Stimulated activated CD4-positive, alpha-beta T cell treated with anti-CD3 and anti-CD28 coated beads, Interleukin-4, amount 100 ng/mL, for 4 hours (primary cell): ENCODE results near the gene TMEM273.

Experiments used
- DNase-seq, 2 experiments: peaks; one replicate each; pipeline ENCODE4 v3.0.0-alpha.2; 2020

Gene TMEM273, protein sequence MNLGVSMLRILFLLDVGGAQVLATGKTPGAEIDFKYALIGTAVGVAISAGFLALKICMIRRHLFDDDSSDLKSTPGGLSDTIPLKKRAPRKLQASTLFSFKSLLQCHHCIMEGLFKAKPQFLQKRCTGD

DNA sequence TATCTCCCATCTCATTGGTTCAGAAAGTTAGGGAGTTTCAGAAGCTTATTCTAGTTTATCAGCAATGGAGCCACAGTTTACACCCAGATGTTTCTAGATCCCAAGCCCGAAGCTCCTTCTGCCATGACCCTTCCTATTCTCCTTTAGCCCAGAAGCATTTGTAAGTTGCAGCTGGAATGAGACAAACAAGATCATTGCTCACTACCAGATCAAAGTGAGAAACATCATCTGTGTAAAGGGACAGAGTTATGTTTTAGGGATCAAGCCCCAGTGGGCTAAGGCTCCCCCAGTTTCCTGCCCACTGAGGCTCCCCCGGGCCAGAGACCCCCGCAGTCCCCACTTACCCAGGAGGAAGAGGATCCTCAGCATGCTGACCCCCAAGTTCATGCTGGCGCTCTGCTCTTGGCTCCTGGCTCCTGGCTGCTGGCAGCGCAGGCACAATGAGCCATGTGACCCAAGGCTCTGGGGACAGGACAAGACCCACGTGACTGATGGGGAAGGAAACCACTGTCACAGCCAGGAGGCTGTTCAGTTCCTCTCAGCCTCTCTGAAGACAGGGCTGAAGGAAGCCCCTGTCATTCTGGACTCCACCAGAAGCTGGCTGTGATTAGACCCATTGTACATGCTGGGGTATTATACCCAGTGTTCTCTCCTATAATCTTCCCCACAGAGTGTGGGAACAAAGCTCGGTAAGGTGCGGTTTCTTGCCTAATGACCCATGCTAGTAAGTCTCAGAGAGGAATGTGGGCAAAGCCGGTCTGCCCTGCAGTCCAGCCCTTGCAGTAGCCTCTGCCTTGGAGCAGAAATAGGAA lies at the start of gene TMEM273:
Gene TMEM273, minus strand, starts transcription at position 442 of the 812 bp plus-strand sequence. Its CDS starts 55 bp downstream, at position 387.
- DNase-seq = no peak

DNA sequence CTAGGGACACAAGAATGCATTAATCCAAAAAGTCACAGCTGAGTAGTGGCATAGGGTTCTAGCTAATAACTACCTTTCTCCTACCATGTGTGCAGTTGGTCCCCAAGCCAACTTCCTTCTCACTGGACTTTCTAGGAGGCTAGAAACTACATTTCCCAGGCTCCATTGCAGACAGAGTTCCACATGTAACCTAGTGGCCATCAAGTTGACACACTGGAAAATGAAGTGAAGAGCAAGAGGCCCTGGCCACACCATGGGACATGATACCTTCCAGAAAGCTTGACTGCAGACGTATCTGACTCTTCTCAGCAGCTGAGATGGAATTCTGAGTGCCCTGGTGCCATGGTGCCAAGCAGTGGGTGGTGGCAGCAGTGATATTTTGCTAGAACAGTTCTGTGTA lies 49.8 kb upstream of the TMEM273 start:
- DNase-seq = no peak

DNA sequence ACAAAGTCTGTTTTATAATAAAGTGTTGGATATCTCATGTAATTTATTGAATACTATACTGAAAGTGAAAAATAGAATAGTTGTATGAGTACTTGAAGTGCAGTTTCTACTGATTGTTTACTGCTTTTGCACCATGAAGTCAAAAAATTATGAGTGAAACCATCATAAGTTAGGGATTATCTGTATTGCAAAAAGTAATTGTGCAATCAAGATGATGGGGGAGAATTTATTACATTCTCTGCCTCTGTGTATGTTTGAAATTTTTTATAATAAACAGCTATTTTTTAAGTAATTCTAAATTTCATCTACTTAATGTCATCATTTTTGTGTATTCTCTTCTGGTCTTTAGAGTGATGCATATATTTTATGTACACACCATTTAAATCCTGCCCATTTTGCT lies 47.2 kb upstream of the TMEM273 start:
- DNase-seq = no peak

DNA sequence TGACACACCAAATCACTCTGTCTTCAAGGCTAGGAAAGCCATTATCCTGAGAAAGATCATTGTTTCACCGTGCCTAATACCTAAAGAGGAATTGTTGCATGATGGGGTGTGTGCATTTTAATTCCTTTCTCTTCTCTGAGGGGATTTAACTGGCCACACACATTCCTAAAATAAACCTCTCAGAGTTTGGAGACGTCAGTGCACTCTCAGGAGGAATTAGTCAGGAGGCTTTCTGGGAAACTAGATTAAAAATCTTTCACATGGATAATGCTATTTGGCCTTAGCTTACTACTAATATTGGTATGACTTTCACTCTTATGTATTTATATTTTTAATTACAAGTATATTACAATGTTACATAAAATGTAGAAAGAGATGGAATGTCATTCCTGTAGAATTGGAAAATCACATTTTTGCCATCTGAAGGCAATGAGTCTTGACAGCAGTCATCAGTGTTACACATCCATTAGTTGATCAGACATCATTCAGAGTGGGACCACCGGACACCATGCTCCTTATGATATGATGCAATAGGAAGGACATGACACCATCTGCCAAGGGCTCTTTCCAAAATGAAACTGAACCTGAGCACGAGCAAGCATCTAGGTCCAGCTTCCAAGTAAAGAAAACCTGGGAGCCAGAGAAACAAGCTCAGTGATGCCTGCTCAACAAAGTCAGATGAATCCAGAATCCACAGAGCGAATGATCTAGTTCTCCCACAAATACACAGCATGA lies 43.1 kb upstream of the TMEM273 start:
- DNase-seq = no peak

DNA sequence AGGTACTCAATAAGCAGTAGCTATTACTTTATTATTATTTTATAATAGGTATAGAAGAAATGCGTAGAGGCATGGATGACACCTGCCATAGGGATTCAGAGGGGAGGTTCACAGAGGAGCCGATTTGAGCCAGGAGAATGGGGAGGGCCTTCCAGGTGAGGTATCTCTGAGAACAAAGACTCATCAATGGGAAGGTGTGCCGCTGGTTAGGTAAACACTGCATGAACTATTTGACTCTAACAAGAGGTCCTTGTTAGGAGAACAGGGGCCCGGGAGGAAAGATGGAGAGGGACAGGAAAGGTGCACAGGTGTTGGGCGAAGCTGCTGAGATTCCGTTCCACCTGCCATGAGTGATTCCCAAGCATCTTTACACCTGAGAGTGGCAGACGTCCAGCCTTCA lies 41.8 kb upstream of the TMEM273 start:
- no peak for DNase-seq

DNA sequence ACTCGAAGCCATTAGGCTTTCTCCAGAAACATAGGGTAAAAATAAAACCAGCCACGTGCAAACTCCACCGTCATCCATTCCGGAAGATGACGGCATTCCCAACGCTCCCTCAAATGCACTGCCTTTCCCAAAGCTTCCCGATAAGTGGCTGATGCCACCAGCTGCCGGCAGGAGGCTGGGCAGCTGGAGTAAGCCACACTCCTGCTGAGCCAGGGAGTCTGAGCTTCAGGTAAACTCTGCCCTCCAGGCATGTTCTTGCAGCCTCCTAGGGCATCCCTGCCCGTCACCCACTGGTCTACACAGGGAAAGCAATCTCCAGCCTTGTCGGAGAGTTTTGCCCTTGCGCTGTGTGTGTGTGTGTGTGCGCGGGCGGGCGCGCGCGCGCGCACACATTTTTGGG lies 40.5 kb upstream of the TMEM273 start:
- DNase-seq = no peak

DNA sequence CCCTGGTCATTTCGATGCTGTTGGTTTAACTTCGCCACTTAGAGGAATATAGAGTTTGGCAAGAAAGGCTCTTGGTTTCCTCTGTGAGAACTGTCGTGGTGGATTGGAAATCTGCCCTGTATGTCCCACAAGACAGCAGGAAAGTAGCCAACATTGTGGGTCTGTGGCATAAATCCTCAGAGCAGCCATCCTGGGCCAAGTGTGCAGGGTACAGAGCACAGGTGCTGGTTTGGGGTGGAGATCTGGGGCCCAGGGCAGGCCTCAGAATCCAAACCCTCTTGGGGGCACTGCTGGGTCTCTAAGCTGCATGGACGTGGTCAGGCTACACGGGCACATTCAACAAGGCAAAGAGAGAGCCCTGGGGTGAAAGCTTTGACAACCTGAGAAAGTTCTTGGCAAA lies 39.2 kb upstream of the TMEM273 start:
- no peak for DNase-seq

DNA sequence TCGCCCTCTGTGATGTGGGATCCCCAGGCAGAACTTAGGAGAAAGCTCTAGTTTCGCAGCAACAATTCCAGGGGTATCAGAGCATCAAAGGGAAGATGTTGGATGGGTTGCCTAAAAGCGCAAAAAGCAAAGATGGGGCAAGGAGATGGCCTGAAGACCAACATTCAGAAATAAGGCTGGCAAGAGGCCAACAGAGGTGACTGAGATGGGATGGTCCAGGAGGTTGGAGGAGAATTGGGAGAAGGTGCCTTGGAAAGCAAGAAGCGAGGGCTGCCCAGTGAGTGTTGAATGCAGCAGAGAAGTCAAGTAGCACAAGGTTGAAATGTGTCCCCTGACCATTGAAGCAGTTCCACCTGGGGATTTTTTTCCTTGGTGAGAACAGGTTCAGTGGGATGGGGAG lies 38.4 kb upstream of the TMEM273 start:
- DNase-seq = no peak

DNA sequence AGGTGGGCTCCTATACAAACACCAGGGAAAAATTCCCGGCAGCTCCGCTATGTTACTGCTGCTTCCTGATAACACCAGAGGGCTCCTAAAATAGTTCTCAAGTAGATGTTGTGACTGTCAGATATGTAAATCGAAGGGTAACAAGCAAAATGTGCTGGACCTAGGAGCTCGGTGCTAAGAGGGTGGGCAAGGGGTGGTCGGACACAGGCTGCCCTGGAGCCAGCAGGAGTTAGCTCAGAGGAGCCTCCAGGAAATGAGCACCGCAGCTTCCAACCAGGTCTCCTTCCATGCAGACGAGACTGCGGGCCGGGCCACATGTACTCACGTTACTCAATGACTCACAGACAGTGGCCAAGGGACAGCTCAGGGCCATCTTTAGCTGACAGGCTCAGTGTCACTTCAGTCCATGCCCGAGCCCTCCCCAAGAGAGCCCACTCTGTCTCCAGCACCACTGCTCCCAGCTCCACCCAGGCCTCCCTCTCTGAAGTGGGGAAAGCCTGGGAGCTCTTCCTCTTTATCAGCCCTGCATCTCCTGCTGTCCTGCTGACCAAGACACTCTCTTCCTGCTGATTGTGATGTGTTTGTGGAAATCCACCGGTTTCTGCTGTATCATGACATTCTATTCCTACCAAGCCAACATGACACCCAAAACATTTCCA lies 37.2 kb upstream of the TMEM273 start:
- DNase-seq = no peak

DNA sequence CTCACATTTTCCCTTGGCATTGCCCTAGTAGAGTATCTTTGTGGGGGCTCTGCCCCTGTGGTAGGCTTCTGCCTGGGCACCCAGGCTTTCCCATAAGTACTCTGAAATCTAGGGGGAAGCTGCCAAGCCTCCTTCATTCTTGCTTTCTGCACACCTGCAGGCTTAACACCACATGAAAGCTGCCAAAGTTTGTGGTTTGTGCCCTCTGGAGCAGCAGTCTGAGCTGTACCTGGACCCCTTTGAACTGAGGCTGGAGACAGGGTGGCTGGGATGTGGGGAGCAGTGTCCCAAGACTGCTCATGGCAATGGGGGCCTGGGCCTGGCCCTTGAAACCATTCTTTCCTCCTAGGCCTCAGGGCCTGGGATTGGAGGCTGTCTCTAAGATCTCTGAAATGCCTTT lies 35.0 kb upstream of the TMEM273 start:
- DNase-seq = no peak

DNA sequence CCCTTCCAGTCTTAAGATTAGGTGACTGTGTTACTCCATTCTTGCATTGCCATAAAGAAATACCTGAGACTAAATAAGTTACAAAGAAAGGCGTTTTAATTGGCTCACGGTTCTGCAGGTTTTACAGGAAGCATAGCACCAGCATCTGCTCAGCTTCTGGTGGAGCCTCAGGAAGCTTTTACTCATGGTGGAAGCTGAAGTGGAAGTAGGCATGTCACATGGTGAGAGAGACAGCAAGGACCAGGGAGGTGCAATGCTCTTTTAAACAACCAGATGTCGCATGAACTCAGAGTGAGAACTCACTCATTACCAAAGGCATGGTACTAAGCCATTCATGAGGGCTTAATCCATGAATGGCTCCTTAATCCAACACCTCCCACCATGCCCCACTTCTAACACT lies 34.0 kb upstream of the TMEM273 start:
- no peak for DNase-seq

DNA sequence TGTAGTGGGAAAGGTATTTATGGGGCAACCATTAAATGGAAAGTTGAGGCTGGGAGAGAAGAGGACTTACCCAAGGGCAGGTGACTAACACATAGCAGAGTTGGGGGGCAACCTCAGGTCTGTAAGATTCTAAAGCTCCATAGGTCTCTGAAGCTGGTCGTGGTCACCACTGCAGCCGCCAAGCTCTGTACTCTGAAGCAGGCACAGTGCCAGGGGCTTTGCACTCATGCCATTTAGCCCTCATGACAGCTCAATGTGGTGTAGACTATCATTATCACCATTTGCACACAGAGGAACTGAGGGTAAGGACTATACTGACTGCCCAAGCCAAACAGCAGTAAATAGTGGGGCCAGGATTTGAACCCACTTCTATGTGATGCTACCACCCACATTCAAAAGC lies 32.5 kb upstream of the TMEM273 start:
- DNase-seq = no peak

DNA sequence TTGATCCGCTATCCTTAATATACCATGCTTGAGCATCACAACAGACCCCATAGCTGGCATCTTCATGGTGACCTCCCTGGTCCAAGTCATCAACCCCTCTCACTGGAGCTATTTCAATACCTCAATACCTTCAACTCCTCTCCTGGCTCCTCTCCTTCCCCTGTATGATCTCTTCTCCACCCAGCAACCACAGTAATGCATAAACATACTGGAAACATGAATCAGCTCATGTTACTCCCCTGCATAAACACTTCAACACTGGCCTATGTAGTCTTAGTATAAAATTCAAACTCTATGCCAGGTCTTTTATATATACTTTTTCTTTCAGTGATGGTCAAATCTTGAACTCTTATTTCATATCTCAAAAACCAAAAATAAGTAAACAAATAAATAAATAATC lies 31.8 kb upstream of the TMEM273 start:
- DNase-seq = no peak

DNA sequence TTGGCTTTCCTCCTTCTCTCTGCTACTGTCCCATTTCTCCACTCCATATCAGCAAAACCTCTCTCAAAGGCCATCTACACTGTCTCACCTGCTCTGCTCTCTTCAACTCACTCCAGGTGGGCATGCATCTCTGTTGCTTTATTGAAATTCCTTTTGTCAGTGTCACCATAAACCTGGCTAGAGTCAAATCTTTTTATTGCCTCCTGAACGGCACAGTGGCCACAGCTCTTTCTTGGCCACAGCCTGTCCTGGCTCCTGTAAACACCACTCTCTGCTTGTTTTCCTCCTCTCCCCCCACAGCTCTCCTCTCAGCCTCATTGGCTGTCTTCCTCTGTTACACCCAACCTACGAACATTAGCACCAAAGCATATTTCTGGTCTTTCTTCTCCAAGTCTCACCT lies 31.1 kb upstream of the TMEM273 start:
- DNase-seq = no peak

DNA sequence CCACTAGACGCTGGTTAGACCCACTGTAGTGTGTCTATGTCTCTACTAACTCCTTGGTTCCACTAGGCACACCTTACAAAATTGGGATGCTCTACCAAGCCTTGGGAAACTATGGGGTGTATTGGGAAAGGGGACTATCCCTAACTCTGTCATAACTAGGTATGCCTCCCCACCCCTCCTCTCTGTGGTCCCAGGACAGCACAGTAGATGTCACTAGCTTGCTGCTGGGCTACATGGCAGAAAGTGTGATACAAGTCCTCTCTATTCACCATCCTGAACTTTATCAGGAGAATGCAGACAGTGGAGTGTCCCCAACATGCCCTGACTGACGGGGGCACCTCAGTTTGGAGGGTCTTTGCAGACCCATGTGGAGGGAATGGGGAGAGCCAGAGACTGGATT lies 30.3 kb upstream of the TMEM273 start:
- no peak for DNase-seq

DNA sequence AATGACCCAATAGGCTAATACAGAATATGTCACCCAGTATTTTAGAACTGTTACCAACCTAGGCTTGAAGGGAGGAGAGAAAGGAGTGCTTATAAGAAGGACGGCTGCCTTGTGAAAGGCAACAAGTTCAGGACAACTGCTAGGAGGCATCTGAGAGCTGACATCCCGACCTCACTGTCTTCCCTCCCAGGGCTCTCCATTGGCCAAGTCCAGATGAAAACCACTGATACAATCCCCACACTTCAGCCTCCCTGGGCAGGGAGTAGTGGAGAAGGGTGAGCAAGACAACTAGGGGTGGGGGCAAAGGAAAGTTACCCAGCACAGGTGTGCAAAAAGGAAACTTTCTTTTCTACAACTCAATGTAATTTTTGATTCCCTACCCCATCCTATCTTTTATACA lies 29.5 kb upstream of the TMEM273 start:
- DNase-seq = no peak

DNA sequence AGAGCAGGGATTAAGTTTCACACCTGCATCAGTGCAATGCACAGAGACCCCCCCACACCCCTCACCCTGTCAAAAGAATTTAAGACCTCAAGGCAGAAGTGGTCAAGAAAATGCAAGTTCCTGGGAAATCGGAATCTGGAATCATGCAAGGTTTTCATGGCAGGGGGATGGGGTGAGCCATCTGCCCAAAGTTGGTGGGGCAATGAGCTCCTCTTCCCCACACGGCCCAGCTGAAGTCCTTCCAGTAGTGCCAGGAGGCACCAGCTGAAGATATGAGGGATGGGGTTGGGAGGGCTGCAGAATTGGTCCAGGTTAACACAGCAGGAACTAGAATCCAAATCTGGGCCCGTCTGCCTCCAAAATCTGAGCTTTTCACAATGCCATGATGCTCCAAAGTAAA lies 25.0 kb upstream of the TMEM273 start:
- DNase-seq = no peak

DNA sequence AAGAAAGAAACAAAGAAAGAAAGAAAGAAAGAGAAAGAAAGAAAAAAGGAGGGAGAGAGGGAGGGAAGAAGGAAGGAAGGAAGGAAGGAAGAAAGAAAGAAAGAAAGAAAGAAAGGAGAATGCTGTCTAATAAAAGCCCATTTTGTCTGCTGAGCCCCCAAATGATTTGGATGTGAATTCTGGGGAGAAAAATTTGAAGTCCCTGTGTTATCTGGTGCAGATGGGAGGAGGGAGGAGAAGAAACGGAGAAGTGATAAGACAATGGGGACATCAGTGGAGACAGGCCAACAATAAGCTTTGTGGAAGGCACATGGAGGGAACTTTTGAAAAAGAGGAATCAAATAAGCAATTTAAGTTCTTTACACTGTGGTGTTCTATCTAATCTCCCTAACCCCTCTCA lies 24.6 kb upstream of the TMEM273 start:
- no peak for DNase-seq

DNA sequence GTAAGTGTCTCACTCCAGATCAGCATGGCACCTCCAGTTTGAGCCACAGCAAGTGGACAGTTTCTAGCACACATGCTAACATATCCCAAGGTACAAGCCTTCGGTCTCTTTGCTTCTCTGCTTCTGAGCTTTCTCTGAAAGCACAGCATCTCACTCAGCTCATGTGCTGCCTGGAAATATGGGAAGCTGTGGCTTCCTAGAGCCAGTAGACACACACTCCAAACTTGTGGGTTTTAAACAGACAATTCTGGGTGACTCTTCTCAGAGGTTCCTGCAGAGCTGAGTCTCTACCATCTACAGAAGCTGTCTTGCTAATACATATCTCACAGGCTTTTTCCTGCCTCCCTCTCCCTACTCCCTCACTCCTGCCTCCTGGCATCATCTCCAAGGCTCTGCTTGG lies 23.9 kb upstream of the TMEM273 start:
- DNase-seq = no peak

DNA sequence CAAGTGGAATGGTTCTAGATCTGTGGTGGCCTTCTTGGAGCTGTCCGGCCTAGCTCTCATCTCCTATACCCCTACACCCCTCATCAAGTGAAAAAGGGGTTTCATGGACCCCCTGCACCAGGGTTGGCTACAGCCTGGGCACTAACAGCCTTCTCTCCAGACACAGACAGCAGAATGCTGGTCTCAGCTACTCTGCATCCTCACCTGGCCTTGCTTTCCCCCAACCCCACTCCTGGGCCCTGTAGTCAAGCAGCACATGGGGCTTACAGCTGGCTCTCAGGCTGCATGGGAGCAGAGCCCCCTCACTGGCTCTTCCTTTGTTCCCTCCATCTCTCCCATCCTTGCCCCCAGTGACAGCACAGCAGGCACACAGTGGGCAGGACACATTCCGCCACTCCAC lies 20.8 kb upstream of the TMEM273 start:
- DNase-seq = no peak

DNA sequence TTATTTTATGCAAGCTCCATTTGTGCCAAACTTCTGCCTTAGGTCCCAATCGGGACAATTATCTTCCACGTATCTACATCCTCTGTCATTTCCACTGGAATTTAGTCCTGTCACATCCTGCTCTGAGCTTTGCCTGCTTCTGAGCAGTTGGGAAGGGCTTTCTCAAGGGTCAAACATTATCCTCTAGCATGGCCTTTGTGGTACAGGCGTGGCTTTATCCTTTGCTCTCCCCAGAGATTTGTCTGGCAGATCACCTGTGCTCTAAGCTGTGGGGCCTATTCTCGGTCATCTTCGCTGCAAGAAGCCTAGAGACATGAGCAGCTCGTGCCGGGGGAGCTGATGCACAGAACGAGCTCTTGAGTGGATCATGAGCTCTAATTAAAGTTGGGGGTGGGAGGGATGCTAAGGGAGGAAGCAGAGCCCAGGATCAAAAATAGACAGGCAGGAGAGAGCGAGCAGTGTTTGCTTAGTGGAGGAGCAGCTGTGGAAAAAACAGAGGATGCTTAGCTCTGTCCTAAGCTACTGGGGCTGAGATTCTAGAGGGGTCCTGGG lies 19.8 kb upstream of the TMEM273 start:
- DNase-seq = no peak

DNA sequence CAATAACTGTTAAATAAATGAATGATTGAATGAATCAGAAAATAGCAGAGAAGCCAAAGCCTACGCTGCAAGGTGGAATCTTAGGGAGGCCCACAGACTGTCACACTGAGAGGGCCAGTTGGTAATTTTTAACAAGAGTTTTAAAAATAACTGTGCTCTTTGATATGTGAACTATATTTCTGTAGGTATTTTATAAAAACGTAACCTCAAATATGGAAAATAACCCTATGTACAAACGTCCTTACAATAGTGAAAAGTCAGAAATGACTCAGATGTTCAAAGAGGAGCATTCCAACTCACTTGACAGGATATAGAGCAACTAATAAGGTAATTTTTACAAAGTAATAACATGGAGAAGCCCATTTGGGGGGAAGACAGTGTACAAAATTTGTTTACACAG lies 18.9 kb upstream of the TMEM273 start:
- no peak for DNase-seq

DNA sequence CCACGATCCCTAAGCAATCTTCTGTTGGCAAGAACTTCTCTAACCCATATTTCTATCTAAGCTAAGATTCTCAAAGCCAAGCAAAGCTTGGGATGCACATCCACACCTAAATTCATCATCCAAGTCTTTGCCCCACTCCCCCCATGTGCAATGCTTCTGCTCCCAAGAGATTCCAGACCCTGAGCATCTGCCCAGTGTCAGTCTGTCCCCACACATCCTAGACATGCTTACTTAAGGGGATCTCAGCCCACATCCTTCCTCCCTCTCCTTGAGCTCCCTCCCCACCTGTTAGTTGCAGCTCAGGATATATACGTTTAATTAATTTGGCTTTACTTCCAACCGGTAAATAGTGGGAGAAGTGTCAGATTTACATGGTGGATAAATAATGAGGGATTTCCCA lies 17.0 kb upstream of the TMEM273 start:
- no peak for DNase-seq

DNA sequence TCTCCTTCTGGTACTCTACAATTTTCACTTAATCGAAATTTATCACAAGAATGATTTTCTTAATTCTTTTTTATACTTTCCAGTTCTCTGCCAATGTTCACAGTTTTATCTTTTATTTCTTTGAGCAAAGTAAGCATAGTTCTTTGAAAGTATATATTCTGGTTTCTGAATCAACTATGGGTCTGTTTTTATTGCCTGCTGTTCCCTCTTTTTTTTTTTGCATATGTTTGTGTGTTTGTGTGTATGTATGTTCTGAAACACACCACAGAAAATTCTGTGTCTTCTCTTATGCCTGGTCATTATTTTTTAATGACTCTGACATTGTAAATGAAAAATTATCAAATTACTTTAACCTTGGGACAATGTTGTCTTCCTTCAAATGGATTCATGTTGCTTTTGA lies 15.9 kb upstream of the TMEM273 start:
- no peak for DNase-seq
